ENCODE data around the gene ARMC10. TPM values are rescaled to one million over a fixed set of nuclear protein-coding genes. Genes with fewer than 3 reads are reported as not detected.
"Not testable (repeated sequence)": the region's sequence is repeated elsewhere in the genome, so short reads cannot be mapped to it uniquely, and the experiment has no call there.

ARMC10 gene
- 10 to 100 TPM in 3 of 4 donors, 1 to 10 TPM in 1; 8.9 to 33.5 (median 17.4) TPM for polyA plus RNA-seq
- long read RNA-seq, donor 1, transcript ARMC10-208 (6 exons, 2,524 nt), result major isoform, 17 of 33 reads
- long read RNA-seq, donor 1, transcript ARMC10-202 (7 exons, 2,635 nt), result minor isoform, 10 of 33 reads
- long read RNA-seq, donor 1, partial matches to known transcripts, result 0 of 33 reads
- long read RNA-seq, donor 1, other reads (novel, unspliced or antisense), result 0 of 33 reads
- long read RNA-seq, donor 2, partial matches to known transcripts, result 0 of 12 reads
- long read RNA-seq, donor 2, other reads (novel, unspliced or antisense), result 0 of 12 reads
- long read RNA-seq, donor 3, transcript ARMC10-208 (6 exons, 2,524 nt), result major isoform, 7 of 12 reads
- long read RNA-seq, donor 3, partial matches to known transcripts, result 0 of 12 reads
- long read RNA-seq, donor 3, other reads (novel, unspliced or antisense), result 0 of 12 reads
- long read RNA-seq, donor 4, partial matches to known transcripts, result 0 of 2 reads
- long read RNA-seq, donor 4, other reads (novel, unspliced or antisense), result 0 of 2 reads
- long read RNA-seq, donor 5, partial matches to known transcripts, result 0 of 4 reads
- long read RNA-seq, donor 5, other reads (novel, unspliced or antisense), result 0 of 4 reads
- long read RNA-seq, donor 6, transcript ARMC10-208 (6 exons, 2,524 nt), result major isoform, 7 of 11 reads
- long read RNA-seq, donor 6, partial matches to known transcripts, result 0 of 11 reads
- long read RNA-seq, donor 6, other reads (novel, unspliced or antisense), result 0 of 11 reads
- long read RNA-seq, donor 7, transcript ARMC10-208 (6 exons, 2,524 nt), result major isoform, 7 of 12 reads
- long read RNA-seq, donor 7, partial matches to known transcripts, result 0 of 12 reads
- long read RNA-seq, donor 7, other reads (novel, unspliced or antisense), result 0 of 12 reads
- long read RNA-seq, donor 8, partial matches to known transcripts, result 0 of 3 reads
- long read RNA-seq, donor 8, other reads (novel, unspliced or antisense), result 0 of 3 reads
- long read RNA-seq, donor 9, partial matches to known transcripts, result 0 of 3 reads
- long read RNA-seq, donor 9, other reads (novel, unspliced or antisense), result 0 of 3 reads
- long read RNA-seq, donor 10, transcript ARMC10-208 (6 exons, 2,524 nt), result major isoform, 8 of 36 reads
- long read RNA-seq, donor 10, partial matches to known transcripts, result 20 of 36 reads
- long read RNA-seq, donor 10, other reads (novel, unspliced or antisense), result 0 of 36 reads

GRCh38 chr7:103074519-103075336 is at the start of gene ARMC10, which contains the start of gene FBXL13:
TSS of gene ARMC10 (plus strand) at chr7:103075140. CDS start at chr7:103075273, 133 bp downstream.
TSS of gene FBXL13 (minus strand) at chr7:103074796.
- no peaks in the 10 kb centered on the region for H3K27me3 ChIP-seq (ENCODE audit: control insufficient read depth in 3 of 3, insufficient read depth in 3 of 3, low read length in 3 of 3)
- FAIRE-seq (no peak), DNase-seq (peak; percentile 92 to 97)
- H3K9me3 ChIP-seq (ENCODE audit: control insufficient read depth in 2 of 2, insufficient read depth in 1 of 2, low read depth in 1 of 2, low read length in 1 of 2), result no peaks in the 10 kb centered on the region
- WGBS, 3 donors, result 0 to 5% (median 1%) methylated on average over 70 to 83 of the region's 83 CpGs
- peak within 1 kb of the TSS; percentile 59 to 80 (median 80) for H3K4me3 ChIP-seq (ENCODE audit: low read depth in 1 of 3, low read length in 3 of 3)
- H3K27ac ChIP-seq (ENCODE audit: low read depth in 1 of 3, low read length in 2 of 3), result peak within 1 kb of the TSS; percentile 68 to 88 (median 85)
- peaks cover 0 to 8% (median 3%) of the 10 kb centered on the region in 3 donors for H3K4me1 ChIP-seq (ENCODE audit: control insufficient read depth in 3 of 3, insufficient read depth in 2 of 3, low read depth in 1 of 3, low read length in 2 of 3)
- peaks cover 0 to 8% (median 0%) of the 10 kb centered on the region in 3 donors for H3K36me3 ChIP-seq (ENCODE audit: control insufficient read depth in 3 of 3, insufficient read depth in 2 of 3, low read depth in 1 of 3, low read length in 3 of 3)

DNA sequence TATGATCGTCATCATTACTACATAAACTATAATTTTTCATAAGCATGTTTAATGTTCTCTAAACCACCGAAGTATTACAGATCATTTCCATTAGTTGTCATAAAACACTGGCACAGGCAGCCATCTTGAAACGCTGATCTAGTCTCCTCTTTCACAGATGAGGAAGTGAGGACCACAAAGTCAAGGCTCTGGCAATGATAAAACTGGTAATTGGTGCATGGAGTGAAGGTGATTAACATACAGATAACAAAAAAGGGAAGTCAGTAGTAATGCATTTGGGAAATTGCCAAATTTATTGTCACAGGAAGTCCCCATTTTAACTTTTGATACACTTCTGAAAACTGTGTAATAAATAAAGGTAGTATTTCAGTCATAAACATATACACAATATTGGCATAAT is 49.6 kb upstream of the ARMC10 start:
- WGBS, 3 donors, result 62 to 78% (median 67%) methylated on average over 3 of the region's 3 CpGs
- H3K27ac ChIP-seq (ENCODE audit: low read depth in 1 of 3, low read length in 2 of 3), result no peak overlapping the region
- FAIRE-seq, result no peak
- no peak overlapping the region for H3K4me3 ChIP-seq (ENCODE audit: low read depth in 1 of 3, low read length in 3 of 3)
- no peaks in the 10 kb centered on the region for H3K27me3 ChIP-seq (ENCODE audit: control insufficient read depth in 3 of 3, insufficient read depth in 3 of 3, low read length in 3 of 3)
- DNase-seq, result no peak
- H3K36me3 ChIP-seq (ENCODE audit: control insufficient read depth in 3 of 3, insufficient read depth in 2 of 3, low read depth in 1 of 3, low read length in 3 of 3), result no peaks in the 10 kb centered on the region
- H3K4me1 ChIP-seq (ENCODE audit: control insufficient read depth in 3 of 3, insufficient read depth in 2 of 3, low read depth in 1 of 3, low read length in 2 of 3), result no peaks in the 10 kb centered on the region
- H3K9me3 ChIP-seq (ENCODE audit: control insufficient read depth in 2 of 2, insufficient read depth in 1 of 2, low read depth in 1 of 2, low read length in 1 of 2), result no peaks in the 10 kb centered on the region

GRCh38 chr7:103031024-103031423 is 43.9 kb upstream of the ARMC10 start:
- no peak for DNase-seq
- Histone ChIP-seq H3K27me3 (ENCODE audit: control insufficient read depth in 3 of 3, insufficient read depth in 3 of 3, low read length in 3 of 3) (no peaks in the 10 kb centered on the region), H3K9me3 (ENCODE audit: control insufficient read depth in 2 of 2, insufficient read depth in 1 of 2, low read depth in 1 of 2, low read length in 1 of 2) (no peaks in the 10 kb centered on the region), H3K27ac (ENCODE audit: low read depth in 1 of 3, low read length in 2 of 3) (no peak overlapping the region), H3K36me3 (ENCODE audit: control insufficient read depth in 3 of 3, insufficient read depth in 2 of 3, low read depth in 1 of 3, low read length in 3 of 3) (no peaks in the 10 kb centered on the region), H3K4me1 (ENCODE audit: control insufficient read depth in 3 of 3, insufficient read depth in 2 of 3, low read depth in 1 of 3, low read length in 2 of 3) (no peaks in the 10 kb centered on the region), H3K4me3 (ENCODE audit: low read depth in 1 of 3, low read length in 3 of 3) (no peak overlapping the region)
- 88 to 97% (median 91%) methylated on average over 1 of the region's 1 CpG for WGBS, 3 donors
- FAIRE-seq, result no peak

- Histone ChIP-seq H3K4me3 (ENCODE audit: low read depth in 1 of 3, low read length in 3 of 3) (no peak overlapping the region), H3K9me3 (ENCODE audit: control insufficient read depth in 2 of 2, insufficient read depth in 1 of 2, low read depth in 1 of 2, low read length in 1 of 2) (no peaks in the 10 kb centered on the region), H3K36me3 (ENCODE audit: control insufficient read depth in 3 of 3, insufficient read depth in 2 of 3, low read depth in 1 of 3, low read length in 3 of 3) (no peaks in the 10 kb centered on the region), H3K4me1 (ENCODE audit: control insufficient read depth in 3 of 3, insufficient read depth in 2 of 3, low read depth in 1 of 3, low read length in 2 of 3) (no peaks in the 10 kb centered on the region), H3K27ac (ENCODE audit: low read depth in 1 of 3, low read length in 2 of 3) (no peak overlapping the region), H3K27me3 (ENCODE audit: control insufficient read depth in 3 of 3, insufficient read depth in 3 of 3, low read length in 3 of 3) (no peaks in the 10 kb centered on the region)
- FAIRE-seq, result no peak
- WGBS, 3 donors, result 36 to 62% (median 39%) methylated on average over 1 of the region's 1 CpG
- DNase-seq, result no peak
These were observed 43.2 kb upstream of the ARMC10 start for GRCh38 chr7:103031781-103032180.

DNA sequence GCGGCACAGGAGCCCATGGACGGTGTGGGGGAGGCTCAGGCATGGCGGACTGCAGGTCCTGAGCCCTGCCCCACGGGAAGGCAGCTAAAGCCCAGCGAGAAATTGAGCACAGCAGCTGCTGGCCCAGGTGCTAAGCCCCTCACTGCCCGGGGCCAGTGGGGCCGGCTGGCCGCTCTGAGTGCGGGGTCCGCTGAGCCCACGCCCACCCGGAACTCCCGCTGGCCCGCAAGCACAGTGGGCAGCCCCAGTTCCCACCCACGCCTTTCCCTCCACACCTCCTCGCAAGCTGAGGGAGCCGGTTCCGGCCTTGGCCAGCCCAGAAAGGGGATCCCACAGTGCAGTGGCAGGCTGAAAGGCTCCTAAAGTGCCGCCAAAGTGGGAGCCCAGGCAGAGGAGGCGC is 40.6 kb upstream of the ARMC10 start:
- not testable (repeated sequence) for H3K27ac ChIP-seq (ENCODE audit: low read depth in 1 of 3, low read length in 2 of 3); DNase-seq; H3K4me1 ChIP-seq (ENCODE audit: control insufficient read depth in 3 of 3, insufficient read depth in 2 of 3, low read depth in 1 of 3, low read length in 2 of 3); H3K9me3 ChIP-seq (ENCODE audit: control insufficient read depth in 2 of 2, insufficient read depth in 1 of 2, low read depth in 1 of 2, low read length in 1 of 2); H3K36me3 ChIP-seq (ENCODE audit: control insufficient read depth in 3 of 3, insufficient read depth in 2 of 3, low read depth in 1 of 3, low read length in 3 of 3); H3K4me3 ChIP-seq (ENCODE audit: low read depth in 1 of 3, low read length in 3 of 3); H3K27me3 ChIP-seq (ENCODE audit: control insufficient read depth in 3 of 3, insufficient read depth in 3 of 3, low read length in 3 of 3); FAIRE-seq
- 89 to 99% (median 92%) methylated on average over 15 to 20 of the region's 20 CpGs for WGBS, 3 donors

DNA sequence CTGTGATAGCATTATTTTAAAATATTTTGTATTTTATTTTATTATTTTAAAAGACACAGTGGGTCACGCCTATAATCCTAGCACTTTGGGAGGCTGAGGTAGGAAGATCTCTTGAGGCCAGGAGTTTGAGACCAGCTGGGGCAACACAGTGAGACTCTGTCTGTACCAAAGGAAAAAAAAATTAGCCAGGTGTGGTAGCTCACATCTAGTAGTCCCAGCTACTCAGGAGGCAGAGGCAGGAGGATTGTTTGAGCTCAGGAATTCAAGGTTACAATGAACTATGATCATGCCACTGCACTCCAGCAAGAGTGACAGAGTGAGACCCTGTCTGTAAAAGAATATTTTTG is 37.5 kb upstream of the ARMC10 start:
- FAIRE-seq, result no peak
- H3K4me3 ChIP-seq (ENCODE audit: low read depth in 1 of 3, low read length in 3 of 3), result no peak overlapping the region

DNA sequence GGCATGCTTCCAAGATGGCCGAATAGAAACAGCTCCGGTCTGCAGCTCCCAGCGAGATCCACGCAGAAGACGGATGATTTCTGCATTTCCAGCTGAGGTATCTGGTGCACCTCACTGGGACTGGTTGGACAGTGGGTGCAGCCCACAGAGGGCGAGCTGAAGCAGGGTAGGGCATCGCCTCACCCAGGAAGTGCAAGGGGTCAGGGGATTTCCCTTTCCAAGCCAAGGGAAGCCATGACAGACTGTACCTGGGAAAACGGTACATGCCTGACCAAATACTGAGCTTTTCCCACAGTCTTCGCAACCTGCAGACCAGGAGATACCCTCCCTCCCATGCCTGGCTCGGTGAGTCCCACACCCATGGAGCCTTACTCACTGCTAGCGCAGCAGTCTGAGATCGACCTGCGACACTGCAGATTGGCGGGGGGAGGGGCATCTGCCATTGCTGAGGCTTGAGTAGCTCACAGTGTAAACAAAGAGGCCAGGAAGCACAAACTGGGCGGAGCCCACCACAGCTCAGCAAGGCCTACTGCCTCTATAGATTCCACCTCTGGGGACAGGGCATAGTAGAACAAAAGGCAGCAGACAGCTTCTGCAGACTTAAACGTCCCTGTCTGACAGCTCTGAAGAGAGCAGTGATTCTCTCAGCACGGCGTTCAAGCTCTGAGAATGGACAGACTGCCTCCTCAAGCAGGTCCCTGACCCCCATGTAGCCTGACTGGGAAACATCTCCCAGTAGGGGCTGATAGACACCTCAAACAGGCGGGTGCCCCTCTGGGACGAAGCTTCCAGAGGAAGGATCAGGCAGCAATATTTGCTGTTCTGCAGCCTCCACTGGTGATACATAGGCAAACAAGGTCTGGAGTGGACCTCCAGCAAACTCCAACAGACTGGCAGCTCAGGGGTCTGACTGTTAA is 36.9 kb upstream of the ARMC10 start:
- H3K4me1 ChIP-seq (ENCODE audit: control insufficient read depth in 3 of 3, insufficient read depth in 2 of 3, low read depth in 1 of 3, low read length in 2 of 3); H3K36me3 ChIP-seq (ENCODE audit: control insufficient read depth in 3 of 3, insufficient read depth in 2 of 3, low read depth in 1 of 3, low read length in 3 of 3); H3K27ac ChIP-seq (ENCODE audit: low read depth in 1 of 3, low read length in 2 of 3); H3K4me3 ChIP-seq (ENCODE audit: low read depth in 1 of 3, low read length in 3 of 3); H3K27me3 ChIP-seq (ENCODE audit: control insufficient read depth in 3 of 3, insufficient read depth in 3 of 3, low read length in 3 of 3); H3K9me3 ChIP-seq (ENCODE audit: control insufficient read depth in 2 of 2, insufficient read depth in 1 of 2, low read depth in 1 of 2, low read length in 1 of 2); FAIRE-seq: not testable (repeated sequence)
- WGBS, 3 donors, result 73 to 78% (median 77%) methylated on average over 20 of the region's 20 CpGs
- peak in 1 of 2 donors; percentile 9 for DNase-seq

More for the DNA sequence above, 37.5 kb upstream of the ARMC10 start:
- Histone ChIP-seq H3K27ac (ENCODE audit: low read depth in 1 of 3, low read length in 2 of 3) (no peak overlapping the region), H3K9me3 (ENCODE audit: control insufficient read depth in 2 of 2, insufficient read depth in 1 of 2, low read depth in 1 of 2, low read length in 1 of 2) (no peaks in the 10 kb centered on the region), H3K27me3 (ENCODE audit: control insufficient read depth in 3 of 3, insufficient read depth in 3 of 3, low read length in 3 of 3) (no peaks in the 10 kb centered on the region), H3K36me3 (ENCODE audit: control insufficient read depth in 3 of 3, insufficient read depth in 2 of 3, low read depth in 1 of 3, low read length in 3 of 3) (no peaks in the 10 kb centered on the region), H3K4me1 (ENCODE audit: control insufficient read depth in 3 of 3, insufficient read depth in 2 of 3, low read depth in 1 of 3, low read length in 2 of 3) (no peaks in the 10 kb centered on the region)
- DNase-seq, result no peak
- WGBS, 3 donors, result 95 to 100% (median 98%) methylated on average over 1 of the region's 1 CpG
